Measurements from ENCODE around the gene TM6SF1.

GRCh38 chr15:83106994-83107840 lies at the start of gene TM6SF1:
- TF ChIP-seq CTCF (IDR thresholded peaks at IDR 0.05; ENCODE audit: low read length) (no peak), EZH2 (optimal IDR thresholded peaks at IDR 0.05; ENCODE audit: low read depth, low read length) (no peak), EZH2phosphoT487 (IDR thresholded peaks at IDR 0.05; ENCODE audit: low read length) (no peak)
